A673 (cell line): ENCODE results near the gene ST6GALNAC4.

ENCODE experiments used
- CTCF ChIP-seq: fragments of 300-800, 200-600 bp; sonication (generic); conservative IDR thresholded peaks from 2 replicates; pipeline ENCODE4 v1.5.1; 2017; ENCODE audit warnings: low read depth, mild to moderate bottlenecking, antibody characterized with exemption, low read length, moderate library complexity, mixed read lengths
- EZH2 ChIP-seq: fragments of 200-600 bp; sonication (generic); IDR thresholded peaks from 2 replicates; pipeline ENCODE4 v1.6.1; 2017; ENCODE audit warnings: borderline replicate concordance, low read depth, mild to moderate bottlenecking, mixed read lengths, antibody characterized with exemption, low read length; ENCODE audit not compliant: poor library complexity, severe bottlenecking

GRCh38 chr9:127937056-127937387 lies 20.2 kb upstream of the ST6GALNAC4 start:
- TF ChIP-seq EZH2 (no peak), CTCF (no peak)
